Lung (tissue), 12 donors: ENCODE data around the gene EFNB3. TPM values are rescaled to one million over a fixed set of nuclear protein-coding genes. Genes with fewer than 3 reads are reported as not detected.

Experiments
- ATAC-seq: fragments of 200-7000 bp; cut with Tn5 transposase; one replicate; pipeline ENCODE4 v1.9.1; 2020; ENCODE audit warnings: moderate number of reproducible peaks; ENCODE audit not compliant: insufficient read depth, low FRiP score
- DNase-seq, 3 donors: peaks; one replicate each; pipeline ENCODE4 v3.0.0-alpha.2; 2013 to 2017
- H3K27ac ChIP-seq, 2 donors: one replicate each; pipeline ENCODE4 v1.5.1; 2013; ENCODE audit warnings: mild to moderate bottlenecking in 2 of 2, moderate library complexity in 2 of 2, control low read depth in 1 of 2, inconsistent platforms in 1 of 2, low read depth in 1 of 2, low read length in 1 of 2
- H3K27me3 ChIP-seq, 3 donors: one replicate each; pipeline ENCODE4 v1.5.1; 2013; ENCODE audit warnings: low read length in 2 of 3; ENCODE audit not compliant: control insufficient read depth in 3 of 3, insufficient read depth in 3 of 3
- H3K36me3 ChIP-seq, 4 donors: one replicate each; pipeline ENCODE4 v1.5.1; 2013; ENCODE audit warnings: low read length in 4 of 4, mild to moderate bottlenecking in 1 of 4, moderate library complexity in 1 of 4; ENCODE audit not compliant: control insufficient read depth in 4 of 4, insufficient read depth in 4 of 4
- H3K4me1 ChIP-seq, 5 donors: one replicate each; pipeline ENCODE4 v1.5.1; 2013; ENCODE audit warnings: low read length in 5 of 5, mild to moderate bottlenecking in 2 of 5, moderate library complexity in 1 of 5; ENCODE audit not compliant: control insufficient read depth in 5 of 5, insufficient read depth in 5 of 5
- H3K4me3 ChIP-seq: one replicate; pipeline ENCODE4 v1.5.1; 2013; ENCODE audit warnings: mild to moderate bottlenecking, control low read depth, moderate library complexity
- H3K9ac ChIP-seq, 2 donors: one replicate each; pipeline ENCODE4 v1.5.1; 2013; ENCODE audit warnings: low read length in 2 of 2, control low read depth in 1 of 2; ENCODE audit not compliant: insufficient read depth in 1 of 2
- H3K9me3 ChIP-seq, 4 donors: one replicate each; pipeline ENCODE4 v1.5.1; 2013; ENCODE audit warnings: low read length in 3 of 4, mild to moderate bottlenecking in 1 of 4, moderate library complexity in 1 of 4; ENCODE audit not compliant: control insufficient read depth in 4 of 4, insufficient read depth in 3 of 4
- WGBS, 2 donors: extraction: QIAGEN DNeasy Blood & Tissue Kit; methylation state at CpG; one replicate each; pipeline ENCODE4 v1.1.7; 2013; 5-methylcytosine and 5-hydroxymethylcytosine counted together
- polyA plus RNA-seq, 2 donors: library from polyadenylated mRNA; stranded (reverse); fragments of 200-250 nt; gene quantifications; one replicate each; pipeline ENCODE4 v1.2.1, GENCODE V29; 2013
- total RNA-seq, 2 donors: library from RNA; depleted of rRNA in 1 of 2; stranded (reverse); fragments of >200 nt in 1 of 2; gene quantifications; one replicate each; pipeline ENCODE4 v1.2.1, GENCODE V29; 2014 to 2021
- TF ChIP-seq, protein P1 (sequence below): IDR thresholded peaks from 2 replicates; pipeline ENCODE4 v1.5.1; 2012; ENCODE audit warnings: mild to moderate bottlenecking; ENCODE audit errors: control extremely low read depth, extremely low read depth
- donor health status: control.
- donor health status: control.
- donor health status: Bipolar disorder and iron deficiency.
- donor health status: healthy.
- donor health status: DM: yes; HTN: yes; CAD: no.

The EFNB3 gene
- total and polyA plus RNA-seq, 4 donors = 0.87 to 4.9 (median 2.5) TPM

DNA sequence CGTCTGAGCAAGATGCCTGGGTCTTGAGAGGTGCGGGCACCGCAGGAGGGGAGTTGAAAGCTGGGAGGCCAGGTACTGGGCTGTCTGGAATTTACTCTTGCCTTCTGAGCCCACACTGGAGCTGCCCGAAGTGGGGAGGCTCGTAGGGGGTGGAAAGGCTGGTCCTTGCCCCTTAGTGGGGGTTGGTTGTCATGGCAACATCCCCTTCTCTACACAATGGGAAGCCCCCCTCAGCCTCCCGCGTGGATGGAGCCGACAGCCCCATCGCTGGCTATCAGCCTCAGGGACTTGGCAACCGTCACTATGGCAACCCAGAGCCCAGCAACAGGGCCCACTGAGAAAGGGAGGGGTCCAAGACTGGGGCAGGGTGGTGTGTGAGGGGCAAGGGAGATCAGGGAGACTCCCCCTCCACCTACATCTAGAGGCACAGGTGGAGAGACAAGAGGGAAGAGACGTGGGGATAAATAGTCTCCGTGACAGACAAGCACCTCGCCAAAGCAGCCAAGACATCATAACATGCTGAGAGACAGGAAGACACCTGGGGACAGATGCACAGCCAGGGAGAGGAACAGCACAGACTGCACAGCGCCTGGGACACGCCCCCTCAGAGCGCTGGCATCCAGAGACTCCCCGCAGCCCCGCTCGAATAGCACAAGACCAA lies 7.2 kb downstream of the EFNB3 start:
- TF ChIP-seq, protein P1, sequence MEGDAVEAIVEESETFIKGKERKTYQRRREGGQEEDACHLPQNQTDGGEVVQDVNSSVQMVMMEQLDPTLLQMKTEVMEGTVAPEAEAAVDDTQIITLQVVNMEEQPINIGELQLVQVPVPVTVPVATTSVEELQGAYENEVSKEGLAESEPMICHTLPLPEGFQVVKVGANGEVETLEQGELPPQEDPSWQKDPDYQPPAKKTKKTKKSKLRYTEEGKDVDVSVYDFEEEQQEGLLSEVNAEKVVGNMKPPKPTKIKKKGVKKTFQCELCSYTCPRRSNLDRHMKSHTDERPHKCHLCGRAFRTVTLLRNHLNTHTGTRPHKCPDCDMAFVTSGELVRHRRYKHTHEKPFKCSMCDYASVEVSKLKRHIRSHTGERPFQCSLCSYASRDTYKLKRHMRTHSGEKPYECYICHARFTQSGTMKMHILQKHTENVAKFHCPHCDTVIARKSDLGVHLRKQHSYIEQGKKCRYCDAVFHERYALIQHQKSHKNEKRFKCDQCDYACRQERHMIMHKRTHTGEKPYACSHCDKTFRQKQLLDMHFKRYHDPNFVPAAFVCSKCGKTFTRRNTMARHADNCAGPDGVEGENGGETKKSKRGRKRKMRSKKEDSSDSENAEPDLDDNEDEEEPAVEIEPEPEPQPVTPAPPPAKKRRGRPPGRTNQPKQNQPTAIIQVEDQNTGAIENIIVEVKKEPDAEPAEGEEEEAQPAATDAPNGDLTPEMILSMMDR = no peak
- Histone ChIP-seq H3K9ac (no peak overlapping the region), H3K27me3 (peaks cover 0 to 13% (median 11%) of the 10 kb centered on the region in 3 donors), H3K4me3 (no peak overlapping the region), H3K9me3 (no peaks in the 10 kb centered on the region), H3K36me3 (no peaks in the 10 kb centered on the region), H3K4me1 (peaks cover 0 to 5% (median 0%) of the 10 kb centered on the region in 5 donors), H3K27ac (no peak overlapping the region)
- DNase-seq (peak in 2 of 3 donors; percentile 25 to 40), ATAC-seq (no peak)
- 20 to 37% methylated on average over 19 of the region's 19 CpGs for WGBS, 2 donors

DNA sequence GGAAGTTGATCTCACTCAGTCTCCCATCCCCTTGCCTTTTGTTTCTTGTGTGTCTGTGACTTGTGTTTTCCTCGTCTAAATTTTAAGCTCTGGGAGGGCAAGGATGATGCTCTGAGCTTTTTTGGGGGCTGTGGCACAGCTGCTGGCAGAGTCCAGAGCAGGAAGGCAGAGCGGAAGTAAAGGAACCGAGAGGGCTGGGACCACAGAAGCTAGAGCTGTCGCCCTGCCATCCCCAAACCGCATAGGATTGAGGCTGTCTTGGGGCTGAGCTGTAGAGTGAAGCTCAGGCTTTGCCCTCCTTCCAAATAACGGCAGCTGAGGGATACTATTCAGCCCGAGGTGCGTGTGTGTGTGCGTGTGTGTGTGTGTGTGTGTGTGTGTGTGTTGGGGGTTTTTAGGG lies 8.8 kb downstream of the EFNB3 start:
- no peaks in the 10 kb centered on the region for H3K36me3 ChIP-seq
- TF ChIP-seq, protein P1 = no peak
- peaks cover 0 to 11% (median 2%) of the 10 kb centered on the region in 5 donors for H3K4me1 ChIP-seq
- DNase-seq (no peak), ATAC-seq (no peak)
- WGBS, 2 donors = 18 to 25% methylated on average over 9 of the region's 9 CpGs
- H3K9me3 ChIP-seq = no peaks in the 10 kb centered on the region
- no peak overlapping the region for H3K9ac ChIP-seq
- no peak overlapping the region for H3K27ac ChIP-seq
- peaks cover 0 to 21% (median 18%) of the 10 kb centered on the region in 3 donors for H3K27me3 ChIP-seq
- H3K4me3 ChIP-seq = no peak overlapping the region

DNA sequence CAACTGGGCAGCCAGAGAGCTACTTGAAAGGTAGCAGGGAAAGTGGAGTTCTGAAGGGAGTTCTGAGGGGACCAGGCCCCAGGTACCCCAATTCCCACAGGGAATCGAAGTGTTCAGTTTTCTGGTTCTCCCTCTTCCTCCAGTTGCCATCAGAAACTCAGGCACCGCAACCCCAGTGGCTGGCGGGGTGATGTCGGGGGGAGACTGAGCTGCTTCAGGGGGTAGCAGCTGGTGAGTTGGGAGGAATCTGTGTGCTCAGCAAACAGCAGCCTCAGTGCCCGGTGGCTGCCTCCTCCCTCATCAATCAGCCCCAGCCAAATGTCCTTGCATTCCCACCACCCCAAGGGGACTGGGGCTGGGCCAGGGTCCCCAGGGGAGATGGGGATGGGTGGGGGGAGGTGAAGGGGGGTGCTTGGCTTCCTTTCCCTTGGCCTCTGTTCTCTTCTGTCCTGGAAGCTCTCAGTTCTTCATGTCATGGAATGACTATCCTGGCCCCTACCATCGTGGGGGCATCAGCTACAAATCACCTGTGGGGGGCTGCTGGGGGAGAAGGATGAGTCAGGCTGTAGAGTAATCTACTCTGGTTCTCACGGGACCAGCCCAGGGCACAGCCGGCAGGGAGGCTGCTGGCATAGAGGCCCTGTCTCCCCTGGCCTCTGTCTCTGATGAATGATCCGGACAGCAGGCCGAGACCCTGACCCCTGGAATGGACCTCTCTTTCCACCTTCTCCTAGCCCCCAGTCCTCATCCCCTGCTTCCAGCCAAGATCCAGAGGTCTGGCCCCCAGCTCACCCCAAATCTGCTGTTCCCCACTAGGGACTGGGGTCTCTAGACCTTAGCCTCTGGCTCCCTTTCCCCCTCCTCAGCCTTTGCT lies 10.0 kb downstream of the EFNB3 start:
- WGBS, 2 donors = 74 to 84% methylated on average over 10 of the region's 10 CpGs
- Histone ChIP-seq H3K9me3 (no peaks in the 10 kb centered on the region), H3K4me3 (no peak overlapping the region), H3K36me3 (no peaks in the 10 kb centered on the region), H3K4me1 (peaks cover 0 to 11% (median 2%) of the 10 kb centered on the region in 5 donors), H3K27ac (no peak overlapping the region), H3K27me3 (peaks cover 0 to 21% (median 19%) of the 10 kb centered on the region in 3 donors), H3K9ac (no peak overlapping the region)
- TF ChIP-seq, protein P1 = no peak
- no peak for ATAC-seq
- DNase-seq = no peak
